ENCODE results near the gene OSER1. TPM values are rescaled to one million over a fixed set of nuclear protein-coding genes. Genes with fewer than 3 reads are reported as not detected.

Gene OSER1
- total and polyA plus RNA-seq, 2 donors (not counting 1 experiment from before 2014, with no cell fraction given), result 50.9 to 73.2 TPM

GRCh38 chr20:44186201-44186600, 24.4 kb downstream of the OSER1 start:
- no peak for DNase-seq (ENCODE audit: low read depth in 2 of 2)
- Histone ChIP-seq H3K79me2 (ENCODE audit: control insufficient read depth, insufficient read depth, low read length) (no peaks in the 10 kb centered on the region), H4K20me1 (ENCODE audit: control insufficient read depth, extremely low read depth, insufficient read depth, low read length) (no peaks in the 10 kb centered on the region), H3K27me3 (ENCODE audit: control insufficient read depth, insufficient read depth, low read length) (no peaks in the 10 kb centered on the region), H3K4me1 (ENCODE audit: control insufficient read depth, extremely low read depth, insufficient read depth, low read length) (peaks cover 19% of the 10 kb centered on the region), H3K9me3 (ENCODE audit: control insufficient read depth, insufficient read depth, low read depth, low read length) (no peaks in the 10 kb centered on the region), H3K4me3 (replicated peaks in 1 of 4; ENCODE audit: control extremely low read depth in 1 of 4, insufficient read depth in 1 of 4, low read depth in 3 of 4, low read length in 4 of 4) (no peak overlapping the region), H3K36me3 (ENCODE audit: control insufficient read depth, insufficient read depth, low read length) (no peaks in the 10 kb centered on the region), H3K9ac (ENCODE audit: insufficient read depth, low read length) (no peak overlapping the region), H3K4me2 (ENCODE audit: extremely low read depth, insufficient read depth, low read length) (peak overlapping the region; percentile 91), H3K27ac (ENCODE audit: insufficient read depth, low read length) (no peak overlapping the region), H2AFZ (ENCODE audit: low read length) (no peak overlapping the region)
- TF ChIP-seq CTCF (conservative IDR thresholded peaks at IDR 0.05 in 1 of 2, IDR thresholded peaks at IDR 0.05 in 1 of 2; ENCODE audit: low read depth in 1 of 2, low read length in 2 of 2), result no peak
- no peak for TF ChIP-seq EZH2 (IDR thresholded peaks at IDR 0.05; ENCODE audit: low read length, missing control alignments)

GRCh38 chr20:44185574-44185973, 25.0 kb downstream of the OSER1 start:
- no peak overlapping the region for H3K27ac ChIP-seq (ENCODE audit: insufficient read depth, low read length)
- no peaks in the 10 kb centered on the region for H3K9me3 ChIP-seq (ENCODE audit: control insufficient read depth, insufficient read depth, low read depth, low read length)
- peaks cover 20% of the 10 kb centered on the region for H3K4me1 ChIP-seq (ENCODE audit: control insufficient read depth, extremely low read depth, insufficient read depth, low read length)
- no peaks in the 10 kb centered on the region for H3K36me3 ChIP-seq (ENCODE audit: control insufficient read depth, insufficient read depth, low read length)
- no peak for DNase-seq (ENCODE audit: low read depth in 2 of 2)
- H3K4me2 ChIP-seq (ENCODE audit: extremely low read depth, insufficient read depth, low read length), result no peak overlapping the region
- H3K79me2 ChIP-seq (ENCODE audit: control insufficient read depth, insufficient read depth, low read length), result no peaks in the 10 kb centered on the region
- H2AFZ ChIP-seq (ENCODE audit: low read length), result no peak overlapping the region
- no peak for TF ChIP-seq CTCF (conservative IDR thresholded peaks at IDR 0.05 in 1 of 2, IDR thresholded peaks at IDR 0.05 in 1 of 2; ENCODE audit: low read depth in 1 of 2, low read length in 2 of 2)
- H3K4me3 ChIP-seq (replicated peaks in 1 of 4; ENCODE audit: control extremely low read depth in 1 of 4, insufficient read depth in 1 of 4, low read depth in 3 of 4, low read length in 4 of 4), result no peak overlapping the region
- no peaks in the 10 kb centered on the region for H3K27me3 ChIP-seq (ENCODE audit: control insufficient read depth, insufficient read depth, low read length)
- no peak overlapping the region for H3K9ac ChIP-seq (ENCODE audit: insufficient read depth, low read length)
- H4K20me1 ChIP-seq (ENCODE audit: control insufficient read depth, extremely low read depth, insufficient read depth, low read length), result no peaks in the 10 kb centered on the region

- H3K27me3 ChIP-seq (ENCODE audit: control insufficient read depth, insufficient read depth, low read length), result no peaks in the 10 kb centered on the region
- H3K4me2 ChIP-seq (ENCODE audit: extremely low read depth, insufficient read depth, low read length), result no peak overlapping the region
- H4K20me1 ChIP-seq (ENCODE audit: control insufficient read depth, extremely low read depth, insufficient read depth, low read length), result no peaks in the 10 kb centered on the region
- H3K36me3 ChIP-seq (ENCODE audit: control insufficient read depth, insufficient read depth, low read length), result no peaks in the 10 kb centered on the region
- no peak overlapping the region for H3K9ac ChIP-seq (ENCODE audit: insufficient read depth, low read length)
- peaks cover 14% of the 10 kb centered on the region for H3K4me1 ChIP-seq (ENCODE audit: control insufficient read depth, extremely low read depth, insufficient read depth, low read length)
- no peaks in the 10 kb centered on the region for H3K9me3 ChIP-seq (ENCODE audit: control insufficient read depth, insufficient read depth, low read depth, low read length)
- H2AFZ ChIP-seq (ENCODE audit: low read length), result no peak overlapping the region
- H3K27ac ChIP-seq (ENCODE audit: insufficient read depth, low read length), result no peak overlapping the region
- no peaks in the 10 kb centered on the region for H3K79me2 ChIP-seq (ENCODE audit: control insufficient read depth, insufficient read depth, low read length)
- no peak overlapping the region for H3K4me3 ChIP-seq (replicated peaks in 1 of 4; ENCODE audit: control extremely low read depth in 1 of 4, insufficient read depth in 1 of 4, low read depth in 3 of 4, low read length in 4 of 4)
- no peak for DNase-seq (ENCODE audit: low read depth in 2 of 2)
- TF ChIP-seq CTCF (conservative IDR thresholded peaks at IDR 0.05 in 1 of 2, IDR thresholded peaks at IDR 0.05 in 1 of 2; ENCODE audit: low read depth in 1 of 2, low read length in 2 of 2) (no peak), EZH2 (IDR thresholded peaks at IDR 0.05; ENCODE audit: low read length, missing control alignments) (no peak)
These were observed 27.3 kb downstream of the OSER1 start for GRCh38 chr20:44183282-44183681.
